ENCODE data around the gene SMIM30. TPM values are rescaled to one million over a fixed set of nuclear protein-coding genes. Genes with fewer than 3 reads are reported as not detected.

The SMIM30 gene
- polyA plus RNA-seq, 3 donors: 98.8 to 108 (median 103) TPM

Other genes starting within 250 kb of the SMIM30 start
- 1 to 10 TPM in 1 of 3 donors, under 1 TPM in 2; 0.71 to 1.1 (median 0.98) TPM for gene GPR85, start 31.7 kb downstream of the SMIM30 start, polyA plus RNA-seq (ENCODE audit: insufficient read length in 3 of 3)

All from right renal cortex interstitium (tissue), 3 donors.